OCI-LY1 (cell line): Measurements from ENCODE around the gene MYO1D.

Experiments
- H2AFZ ChIP-seq: fragments of 200-600 bp; sonication (generic), shearing (Covaris generic); 2 replicates; pipeline ENCODE4 v1.6.0; 2014; ENCODE audit warnings: antibody characterized with exemption, mild to moderate bottlenecking, low read length
- H3F3A ChIP-seq: fragments of 200-600 bp; sonication (generic), shearing (Covaris generic); 2 replicates; pipeline ENCODE4 v1.6.0; 2014; ENCODE audit warnings: mild to moderate bottlenecking, antibody characterized with exemption, low read length, moderate library complexity; ENCODE audit not compliant: insufficient read depth
- H3K27ac ChIP-seq: fragments of 200-600 bp; sonication (generic); 2 replicates; pipeline ENCODE4 v1.5.1; 2014; ENCODE audit warnings: low read length, mixed run types, mild to moderate bottlenecking, low read depth; ENCODE audit not compliant: poor library complexity, severe bottlenecking
- H3K27me3 ChIP-seq: fragments of 200-600 bp; sonication (generic); 2 replicates; pipeline ENCODE4 v1.6.0; 2014; ENCODE audit warnings: antibody characterized with exemption, mild to moderate bottlenecking, low read length, moderate library complexity; ENCODE audit not compliant: insufficient read depth
- H3K36me3 ChIP-seq: fragments of 200-600 bp; sonication (generic); 2 replicates; pipeline ENCODE4 v1.6.1; 2014; ENCODE audit warnings: mild to moderate bottlenecking, antibody characterized with exemption, low read length, moderate library complexity, mixed read lengths; ENCODE audit not compliant: insufficient read depth
- H3K4me1 ChIP-seq: fragments of 200-600 bp; sonication (generic); 2 replicates; pipeline ENCODE4 v1.5.1; 2014; ENCODE audit warnings: mild to moderate bottlenecking, low read length, moderate library complexity; ENCODE audit not compliant: insufficient read depth, severe bottlenecking
- H3K4me2 ChIP-seq: fragments of 200-600 bp; sonication (generic), shearing (Covaris generic); 2 replicates; pipeline ENCODE4 v1.6.1; 2014; ENCODE audit warnings: low read length
- H3K4me3 ChIP-seq: fragments of 200-600 bp; sonication (generic); 2 replicates; pipeline ENCODE4 v1.5.1; 2014; ENCODE audit warnings: low read length, low read depth, mild to moderate bottlenecking, mixed read lengths; ENCODE audit not compliant: poor library complexity, severe bottlenecking
- H3K79me2 ChIP-seq: fragments of 200-600 bp; shearing (Covaris generic); 2 replicates; pipeline ENCODE4 v1.6.1; 2016; ENCODE audit warnings: mixed run types, low read length, mixed read lengths; ENCODE audit not compliant: insufficient read depth
- H3K9ac ChIP-seq: fragments of 200-600 bp; sonication (generic), shearing (Covaris generic); 2 replicates; pipeline ENCODE4 v1.6.1; 2014; ENCODE audit warnings: mild to moderate bottlenecking, low read length, mixed read lengths
- H3K9me2 ChIP-seq: fragments of 200-600 bp; sonication (generic), shearing (Covaris generic); 2 replicates; pipeline ENCODE4 v1.6.1; 2014; ENCODE audit warnings: low read depth, mild to moderate bottlenecking, low read length, mixed read lengths
- H3K9me3 ChIP-seq: fragments of 200-600 bp; shearing (Covaris generic); 2 replicates; pipeline ENCODE4 v1.6.1; 2014; ENCODE audit warnings: low read length, mixed read lengths
- H4K20me1 ChIP-seq: fragments of 200-600 bp; sonication (generic), shearing (Covaris generic); 2 replicates; pipeline ENCODE4 v1.6.0; 2016; ENCODE audit warnings: mild to moderate bottlenecking, low read length; ENCODE audit not compliant: insufficient read depth
- CTCF ChIP-seq: fragments of 200-600 bp; sonication (generic), shearing (Covaris generic); IDR thresholded peaks from 2 replicates; pipeline ENCODE4 v1.5.1; 2017; ENCODE audit warnings: mild to moderate bottlenecking, antibody characterized with exemption, low read length, moderate library complexity, mixed read lengths
- EZH2 ChIP-seq: fragments of 200-600 bp; sonication (generic), shearing (Covaris generic); IDR thresholded peaks from 2 replicates; pipeline ENCODE4 v1.8.0; 2017; ENCODE audit warnings: borderline replicate concordance, mixed run types, mild to moderate bottlenecking, antibody characterized with exemption, low read length, moderate library complexity, mixed read lengths

The MYO1D gene

GRCh38 chr17:32604966-32605365 is 272.0 kb downstream of the MYO1D start:
- Histone ChIP-seq H3K4me2 (no peak overlapping the region), H3F3A (no peaks in the 10 kb centered on the region), H3K4me1 (no peaks in the 10 kb centered on the region), H4K20me1 (no peaks in the 10 kb centered on the region), H3K9me2 (no peaks in the 10 kb centered on the region), H3K36me3 (no peaks in the 10 kb centered on the region), H3K4me3 (no peak overlapping the region), H3K9ac (no peak overlapping the region), H3K27me3 (no peaks in the 10 kb centered on the region), H3K79me2 (no peaks in the 10 kb centered on the region), H2AFZ (no peak overlapping the region), H3K9me3 (no peaks in the 10 kb centered on the region), H3K27ac (no peak overlapping the region)
- TF ChIP-seq EZH2 (no peak), CTCF (no peak)

- H3K4me3 ChIP-seq, result no peak overlapping the region
- no peaks in the 10 kb centered on the region for H3K9me3 ChIP-seq
- no peak overlapping the region for H3K9ac ChIP-seq
- H3K4me2 ChIP-seq, result no peak overlapping the region
- TF ChIP-seq CTCF (no peak), EZH2 (no peak)
- H2AFZ ChIP-seq, result no peak overlapping the region
- H3K27me3 ChIP-seq, result no peaks in the 10 kb centered on the region
- H3K27ac ChIP-seq, result no peak overlapping the region
- H3F3A ChIP-seq, result no peaks in the 10 kb centered on the region
- no peaks in the 10 kb centered on the region for H3K9me2 ChIP-seq
- H3K4me1 ChIP-seq, result no peaks in the 10 kb centered on the region
- no peaks in the 10 kb centered on the region for H3K79me2 ChIP-seq
- no peaks in the 10 kb centered on the region for H4K20me1 ChIP-seq
- no peaks in the 10 kb centered on the region for H3K36me3 ChIP-seq
Measured at GRCh38 chr17:32602396-32602795, 274.5 kb downstream of the MYO1D start.

- H3F3A ChIP-seq, result no peaks in the 10 kb centered on the region
- no peaks in the 10 kb centered on the region for H3K36me3 ChIP-seq
- no peaks in the 10 kb centered on the region for H3K27me3 ChIP-seq
- H3K27ac ChIP-seq, result no peak overlapping the region
- no peaks in the 10 kb centered on the region for H3K9me3 ChIP-seq
- no peaks in the 10 kb centered on the region for H3K4me1 ChIP-seq
- no peak for TF ChIP-seq CTCF
- no peak for TF ChIP-seq EZH2
- H4K20me1 ChIP-seq, result no peaks in the 10 kb centered on the region
- no peak overlapping the region for H2AFZ ChIP-seq
- H3K9ac ChIP-seq, result no peak overlapping the region
- no peaks in the 10 kb centered on the region for H3K9me2 ChIP-seq
- no peak overlapping the region for H3K4me3 ChIP-seq
- no peaks in the 10 kb centered on the region for H3K79me2 ChIP-seq
- no peak overlapping the region for H3K4me2 ChIP-seq
Measured at GRCh38 chr17:32601866-32602265, 275.1 kb downstream of the MYO1D start.
